ENCODE data around the gene PCGF5. TPM values are rescaled to one million over a fixed set of nuclear protein-coding genes. Genes with fewer than 3 reads are reported as not detected.

PCGF5 gene
- total and polyA plus RNA-seq, 12 donors: 22.6 to 145 (median 72.9) TPM

DNA sequence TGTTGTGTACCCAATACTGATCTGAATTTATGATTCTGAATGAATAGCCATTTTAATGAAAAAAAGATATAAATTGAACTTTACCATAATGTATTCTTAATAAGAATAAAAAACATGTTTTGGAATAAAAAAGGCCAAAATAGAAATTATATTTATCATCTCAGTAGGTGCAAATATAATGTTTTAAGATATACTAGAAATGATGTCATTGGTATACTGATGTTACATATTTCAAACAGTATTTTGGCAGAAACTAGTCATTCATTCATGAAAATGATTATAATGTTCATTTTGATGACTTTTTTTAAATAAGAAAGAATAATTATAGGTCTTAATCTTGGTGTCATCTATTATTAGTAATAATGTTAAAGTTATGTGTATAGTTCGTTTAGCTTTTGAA, 9.2 kb downstream of the PCGF5 start:
- H3K27ac ChIP-seq: no peak overlapping the region
- H3K27me3 ChIP-seq: no peaks in the 10 kb centered on the region
- peaks cover 0 to 8% of the 10 kb centered on the region in 2 donors for H3K36me3 ChIP-seq (replicated peaks in 1 of 2)
- TF ChIP-seq POLR2A (IDR thresholded peaks at IDR 0.05): no peak
- TF ChIP-seq CTCF (IDR thresholded peaks at IDR 0.05): no peak
- WGBS, 4 donors: 0 to 93% (median 48%) methylated on average over 1 of the region's 1 CpG
- no peak for DNase-seq
- H3K4me1 ChIP-seq (replicated peaks in 1 of 2): peaks cover 0 to 19% of the 10 kb centered on the region in 2 donors
- intact Hi-C loops (cut with DNase I): loop anchor here in 1 of 2 donors (10.0 kb wide), 1 partner anchor 65 kb away; no protein-coding TSS in a partner anchor
- no peak overlapping the region for H3K4me3 ChIP-seq
- no peaks in the 10 kb centered on the region for H3K9me3 ChIP-seq (replicated peaks in 1 of 3)

DNA sequence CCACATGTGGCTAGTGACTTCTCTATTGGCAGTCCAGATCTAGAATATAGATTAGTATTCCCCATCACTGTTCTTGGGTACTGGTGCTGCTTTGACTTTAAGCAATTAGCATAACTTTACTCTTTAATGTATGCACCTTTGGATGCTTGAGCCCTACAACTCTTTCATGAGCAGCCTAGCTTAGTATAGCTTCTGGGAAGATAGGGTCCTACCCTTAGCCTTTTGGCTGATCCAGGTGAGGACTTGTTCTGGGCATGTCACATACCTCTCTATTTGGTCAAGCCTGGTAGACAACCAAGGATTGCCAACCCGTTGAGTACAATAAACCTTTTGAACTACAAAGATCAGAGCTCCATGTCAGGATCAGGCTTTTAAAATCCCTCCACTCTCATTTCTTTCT, 17.7 kb downstream of the PCGF5 start:
- no peak overlapping the region for H3K27ac ChIP-seq
- peaks cover 0 to 5% of the 10 kb centered on the region in 2 donors for H3K4me1 ChIP-seq (replicated peaks in 1 of 2)
- no peaks in the 10 kb centered on the region for H3K27me3 ChIP-seq
- no peak for DNase-seq
- no peak for TF ChIP-seq CTCF (IDR thresholded peaks at IDR 0.05)
- TF ChIP-seq POLR2A (IDR thresholded peaks at IDR 0.05): no peak
- H3K4me3 ChIP-seq: no peak overlapping the region
- 82 to 100% (median 89%) methylated on average over 1 of the region's 1 CpG for WGBS, 4 donors
- intact Hi-C loops (cut with DNase I): no loop called here
- H3K9me3 ChIP-seq (replicated peaks in 1 of 3): no peaks in the 10 kb centered on the region
- no peaks in the 10 kb centered on the region for H3K36me3 ChIP-seq (replicated peaks in 1 of 2)

DNA sequence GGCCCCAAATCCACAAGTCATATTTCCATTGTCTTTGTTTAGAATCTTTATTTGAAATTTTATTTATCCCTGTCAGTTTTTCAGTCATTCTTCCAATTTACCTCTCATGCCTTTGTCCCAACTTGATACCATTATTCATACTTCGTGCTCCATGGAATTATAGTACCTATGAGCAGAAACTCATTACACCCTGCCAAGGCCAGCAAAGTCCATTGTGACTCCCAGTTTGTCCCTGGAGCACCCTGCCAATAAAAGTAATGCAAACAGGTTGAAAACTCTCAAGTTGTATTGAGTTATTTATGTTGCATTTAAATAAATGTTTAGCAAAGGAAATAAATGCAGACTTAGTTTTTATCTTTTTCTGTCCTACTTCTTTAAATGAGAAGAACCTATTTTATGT, 19.3 kb downstream of the PCGF5 start:
- intact Hi-C loops (cut with DNase I): loop anchor here (10.0 kb wide), 2 partner anchors 75 to 195 kb away; no protein-coding TSS in a partner anchor
- DNase-seq: no peak
- TF ChIP-seq POLR2A (IDR thresholded peaks at IDR 0.05): no peak
- TF ChIP-seq CTCF (IDR thresholded peaks at IDR 0.05): no peak
- WGBS, 4 donors: 50 to 67% (median 63%) methylated on average over 1 of the region's 1 CpG
- H3K4me3 ChIP-seq: no peak overlapping the region
- peaks cover 0 to 5% of the 10 kb centered on the region in 2 donors for H3K4me1 ChIP-seq (replicated peaks in 1 of 2)
- no peak overlapping the region for H3K27ac ChIP-seq
- H3K27me3 ChIP-seq: no peaks in the 10 kb centered on the region
- H3K36me3 ChIP-seq (replicated peaks in 1 of 2): no peaks in the 10 kb centered on the region
- H3K9me3 ChIP-seq (replicated peaks in 1 of 3): no peaks in the 10 kb centered on the region

DNA sequence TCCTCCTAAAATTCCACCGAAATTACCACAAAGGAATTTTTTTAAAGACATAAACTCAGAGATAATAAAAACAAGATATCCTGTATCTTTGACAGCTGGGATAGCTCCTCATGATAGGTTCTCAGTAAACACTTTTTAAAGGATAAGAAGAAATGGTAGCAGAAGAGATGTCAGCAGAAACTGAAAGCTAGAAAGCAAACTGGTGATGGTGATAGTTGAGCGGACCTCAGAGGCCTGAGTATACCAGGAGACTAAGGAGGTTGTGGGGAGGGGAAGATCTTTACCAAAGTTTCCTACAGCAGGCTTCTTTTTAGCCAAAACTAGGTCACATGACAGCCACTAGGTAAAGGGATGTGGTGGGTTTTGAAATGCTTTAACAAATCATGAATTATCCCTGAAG, 22.5 kb downstream of the PCGF5 start:
- H3K36me3 ChIP-seq (replicated peaks in 1 of 2): no peaks in the 10 kb centered on the region
- H3K4me3 ChIP-seq: no peak overlapping the region
- no peak overlapping the region for H3K27ac ChIP-seq
- H3K4me1 ChIP-seq (replicated peaks in 1 of 2): peaks cover 0 to 24% of the 10 kb centered on the region in 2 donors
- 78 to 85% (median 81%) methylated on average over 2 of the region's 2 CpGs for WGBS, 4 donors
- no peaks in the 10 kb centered on the region for H3K9me3 ChIP-seq (replicated peaks in 1 of 3)
- DNase-seq: no peak
- TF ChIP-seq POLR2A (IDR thresholded peaks at IDR 0.05) (no peak), CTCF (IDR thresholded peaks at IDR 0.05) (no peak)
- H3K27me3 ChIP-seq: no peaks in the 10 kb centered on the region
- intact Hi-C loops (cut with DNase I): loop anchor here (10.0 kb wide), 2 partner anchors 78 to 198 kb away; no protein-coding TSS in a partner anchor

All from adrenal gland (tissue), 12 donors.